ENCODE data around the gene CBX7.

DNA sequence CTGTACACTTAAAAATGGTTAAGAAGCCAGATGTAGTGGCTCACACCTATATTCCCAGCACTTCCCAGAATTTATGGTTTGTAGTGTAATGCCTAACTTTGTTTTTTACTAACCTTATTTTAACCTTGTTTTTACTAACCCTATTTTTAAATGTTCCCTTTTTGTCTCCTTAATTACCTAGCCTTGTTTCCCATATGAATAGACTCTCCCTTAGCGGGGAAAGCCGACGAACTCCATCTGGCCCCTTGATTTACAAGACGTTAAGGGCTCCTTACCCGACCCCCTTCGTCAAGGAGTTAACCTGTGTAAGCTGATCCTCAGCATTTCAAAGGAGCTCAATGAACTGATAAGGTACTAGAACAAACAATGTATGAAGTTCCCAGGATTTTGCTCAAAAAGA lies 38.4 kb downstream of the CBX7 start:
- no peak for TF ChIP-seq MAFK (IDR thresholded peaks at IDR 0.05; ENCODE audit: partially characterized antibody)
- no peak for TF ChIP-seq JUNB (IDR thresholded peaks at IDR 0.05)
- TF ChIP-seq POLR2A (IDR thresholded peaks at IDR 0.05; ENCODE audit: low read length), result no peak
- TF ChIP-seq, protein P1, sequence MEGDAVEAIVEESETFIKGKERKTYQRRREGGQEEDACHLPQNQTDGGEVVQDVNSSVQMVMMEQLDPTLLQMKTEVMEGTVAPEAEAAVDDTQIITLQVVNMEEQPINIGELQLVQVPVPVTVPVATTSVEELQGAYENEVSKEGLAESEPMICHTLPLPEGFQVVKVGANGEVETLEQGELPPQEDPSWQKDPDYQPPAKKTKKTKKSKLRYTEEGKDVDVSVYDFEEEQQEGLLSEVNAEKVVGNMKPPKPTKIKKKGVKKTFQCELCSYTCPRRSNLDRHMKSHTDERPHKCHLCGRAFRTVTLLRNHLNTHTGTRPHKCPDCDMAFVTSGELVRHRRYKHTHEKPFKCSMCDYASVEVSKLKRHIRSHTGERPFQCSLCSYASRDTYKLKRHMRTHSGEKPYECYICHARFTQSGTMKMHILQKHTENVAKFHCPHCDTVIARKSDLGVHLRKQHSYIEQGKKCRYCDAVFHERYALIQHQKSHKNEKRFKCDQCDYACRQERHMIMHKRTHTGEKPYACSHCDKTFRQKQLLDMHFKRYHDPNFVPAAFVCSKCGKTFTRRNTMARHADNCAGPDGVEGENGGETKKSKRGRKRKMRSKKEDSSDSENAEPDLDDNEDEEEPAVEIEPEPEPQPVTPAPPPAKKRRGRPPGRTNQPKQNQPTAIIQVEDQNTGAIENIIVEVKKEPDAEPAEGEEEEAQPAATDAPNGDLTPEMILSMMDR (IDR thresholded peaks at IDR 0.05), result no peak
- TF ChIP-seq EP300 (IDR thresholded peaks at IDR 0.05), result no peak
- TF ChIP-seq SREBF2 (IDR thresholded peaks at IDR 0.05), result no peak
- no peak for TF ChIP-seq PHF8 (IDR thresholded peaks at IDR 0.05; ENCODE audit: borderline replicate concordance, low read depth)
- TF ChIP-seq NFE2L2 (conservative IDR thresholded peaks at IDR 0.05; ENCODE audit: low read length), result no peak
- TF ChIP-seq, protein P2, sequence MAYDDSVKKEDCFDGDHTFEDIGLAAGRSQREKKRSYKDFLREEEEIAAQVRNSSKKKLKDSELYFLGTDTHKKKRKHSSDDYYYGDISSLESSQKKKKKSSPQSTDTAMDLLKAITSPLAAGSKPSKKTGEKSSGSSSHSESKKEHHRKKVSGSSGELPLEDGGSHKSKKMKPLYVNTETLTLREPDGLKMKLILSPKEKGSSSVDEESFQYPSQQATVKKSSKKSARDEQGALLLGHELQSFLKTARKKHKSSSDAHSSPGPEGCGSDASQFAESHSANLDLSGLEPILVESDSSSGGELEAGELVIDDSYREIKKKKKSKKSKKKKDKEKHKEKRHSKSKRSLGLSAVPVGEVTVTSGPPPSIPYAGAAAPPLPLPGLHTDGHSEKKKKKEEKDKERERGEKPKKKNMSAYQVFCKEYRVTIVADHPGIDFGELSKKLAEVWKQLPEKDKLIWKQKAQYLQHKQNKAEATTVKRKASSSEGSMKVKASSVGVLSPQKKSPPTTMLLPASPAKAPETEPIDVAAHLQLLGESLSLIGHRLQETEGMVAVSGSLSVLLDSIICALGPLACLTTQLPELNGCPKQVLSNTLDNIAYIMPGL (CRISPR knock-in tag; IDR thresholded peaks at IDR 0.05; ENCODE audit: borderline replicate concordance), result no peak
- TF ChIP-seq, protein P3, sequence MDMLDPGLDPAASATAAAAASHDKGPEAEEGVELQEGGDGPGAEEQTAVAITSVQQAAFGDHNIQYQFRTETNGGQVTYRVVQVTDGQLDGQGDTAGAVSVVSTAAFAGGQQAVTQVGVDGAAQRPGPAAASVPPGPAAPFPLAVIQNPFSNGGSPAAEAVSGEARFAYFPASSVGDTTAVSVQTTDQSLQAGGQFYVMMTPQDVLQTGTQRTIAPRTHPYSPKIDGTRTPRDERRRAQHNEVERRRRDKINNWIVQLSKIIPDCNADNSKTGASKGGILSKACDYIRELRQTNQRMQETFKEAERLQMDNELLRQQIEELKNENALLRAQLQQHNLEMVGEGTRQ (IDR thresholded peaks at IDR 0.05), result no peak
